ENCODE results near the gene AGPAT3.

Gene AGPAT3

GRCh38 chr21:43975469-43976098 is 110.6 kb downstream of the AGPAT3 start:
- H3K9ac ChIP-seq (ENCODE audit: low read depth, low read length), result no peak overlapping the region
- peak overlapping the region; percentile 18 for H3K4me3 ChIP-seq (ENCODE audit: low read depth, low read length)
- H3K4me1 ChIP-seq (ENCODE audit: control insufficient read depth, insufficient read depth, low read length), result no peaks in the 10 kb centered on the region

GRCh38 chr21:43976661-43977060 is 111.6 kb downstream of the AGPAT3 start:
- Histone ChIP-seq H3K27me3 (ENCODE audit: control insufficient read depth, insufficient read depth, low read length) (no peaks in the 10 kb centered on the region), H3K4me1 (ENCODE audit: control insufficient read depth, insufficient read depth, low read length) (no peaks in the 10 kb centered on the region), H3K9me3 (ENCODE audit: control insufficient read depth, insufficient read depth, low read length) (no peaks in the 10 kb centered on the region)

More at GRCh38 chr21:43975469-43976098, 110.6 kb downstream of the AGPAT3 start:
- Histone ChIP-seq H3K27me3 (ENCODE audit: control insufficient read depth, insufficient read depth, low read length) (no peaks in the 10 kb centered on the region), H3K36me3 (ENCODE audit: control insufficient read depth, insufficient read depth, low read length) (peaks cover under 1% of the 10 kb centered on the region), H3K9me3 (ENCODE audit: control insufficient read depth, insufficient read depth, low read length) (no peaks in the 10 kb centered on the region)

GRCh38 chr21:43978060-43978459 is 113.0 kb downstream of the AGPAT3 start:
- Histone ChIP-seq H3K4me3 (ENCODE audit: low read depth, low read length) (no peak overlapping the region), H3K9ac (ENCODE audit: low read depth, low read length) (no peak overlapping the region), H3K4me1 (ENCODE audit: control insufficient read depth, insufficient read depth, low read length) (no peaks in the 10 kb centered on the region), H3K27me3 (ENCODE audit: control insufficient read depth, insufficient read depth, low read length) (no peaks in the 10 kb centered on the region), H3K36me3 (ENCODE audit: control insufficient read depth, insufficient read depth, low read length) (no peaks in the 10 kb centered on the region), H3K9me3 (ENCODE audit: control insufficient read depth, insufficient read depth, low read length) (no peaks in the 10 kb centered on the region)

More at GRCh38 chr21:43976661-43977060, 111.6 kb downstream of the AGPAT3 start:
- Histone ChIP-seq H3K4me3 (ENCODE audit: low read depth, low read length) (no peak overlapping the region), H3K36me3 (ENCODE audit: control insufficient read depth, insufficient read depth, low read length) (no peaks in the 10 kb centered on the region), H3K9ac (ENCODE audit: low read depth, low read length) (no peak overlapping the region)

GRCh38 chr21:43979654-43980053 is 114.6 kb downstream of the AGPAT3 start:
- H3K4me3 ChIP-seq (ENCODE audit: low read depth, low read length), result no peak overlapping the region
- H3K27me3 ChIP-seq (ENCODE audit: control insufficient read depth, insufficient read depth, low read length), result no peaks in the 10 kb centered on the region
- H3K9me3 ChIP-seq (ENCODE audit: control insufficient read depth, insufficient read depth, low read length), result no peaks in the 10 kb centered on the region
- no peaks in the 10 kb centered on the region for H3K4me1 ChIP-seq (ENCODE audit: control insufficient read depth, insufficient read depth, low read length)
- no peak overlapping the region for H3K9ac ChIP-seq (ENCODE audit: low read depth, low read length)
- H3K36me3 ChIP-seq (ENCODE audit: control insufficient read depth, insufficient read depth, low read length), result no peaks in the 10 kb centered on the region

GRCh38 chr21:43981151-43981870 is 116.3 kb downstream of the AGPAT3 start:
- peaks cover 1% of the 10 kb centered on the region for H3K4me1 ChIP-seq (ENCODE audit: control insufficient read depth, insufficient read depth, low read length)
- H3K9me3 ChIP-seq (ENCODE audit: control insufficient read depth, insufficient read depth, low read length), result no peaks in the 10 kb centered on the region
- no peaks in the 10 kb centered on the region for H3K36me3 ChIP-seq (ENCODE audit: control insufficient read depth, insufficient read depth, low read length)
- H3K4me3 ChIP-seq (ENCODE audit: low read depth, low read length), result no peak overlapping the region
- no peak overlapping the region for H3K9ac ChIP-seq (ENCODE audit: low read depth, low read length)
- H3K27me3 ChIP-seq (ENCODE audit: control insufficient read depth, insufficient read depth, low read length), result no peaks in the 10 kb centered on the region

- Histone ChIP-seq H3K9ac (ENCODE audit: low read depth, low read length) (no peak overlapping the region), H3K27me3 (ENCODE audit: control insufficient read depth, insufficient read depth, low read length) (no peaks in the 10 kb centered on the region), H3K9me3 (ENCODE audit: control insufficient read depth, insufficient read depth, low read length) (no peaks in the 10 kb centered on the region), H3K4me3 (ENCODE audit: low read depth, low read length) (no peak overlapping the region), H3K4me1 (ENCODE audit: control insufficient read depth, insufficient read depth, low read length) (peaks cover 3% of the 10 kb centered on the region), H3K36me3 (ENCODE audit: control insufficient read depth, insufficient read depth, low read length) (no peaks in the 10 kb centered on the region)
Observed at GRCh38 chr21:43981871-43982210, 116.8 kb downstream of the AGPAT3 start.

GRCh38 chr21:43982489-43983078 is 117.6 kb downstream of the AGPAT3 start:
- Histone ChIP-seq H3K27me3 (ENCODE audit: control insufficient read depth, insufficient read depth, low read length) (no peaks in the 10 kb centered on the region), H3K36me3 (ENCODE audit: control insufficient read depth, insufficient read depth, low read length) (no peaks in the 10 kb centered on the region), H3K4me3 (ENCODE audit: low read depth, low read length) (no peak overlapping the region), H3K9ac (ENCODE audit: low read depth, low read length) (no peak overlapping the region), H3K9me3 (ENCODE audit: control insufficient read depth, insufficient read depth, low read length) (no peaks in the 10 kb centered on the region), H3K4me1 (ENCODE audit: control insufficient read depth, insufficient read depth, low read length) (peaks cover 3% of the 10 kb centered on the region)

GRCh38 chr21:43983390-43983789 is 118.4 kb downstream of the AGPAT3 start:
- H3K4me1 ChIP-seq (ENCODE audit: control insufficient read depth, insufficient read depth, low read length), result peaks cover 3% of the 10 kb centered on the region
- no peak overlapping the region for H3K4me3 ChIP-seq (ENCODE audit: low read depth, low read length)
- H3K27me3 ChIP-seq (ENCODE audit: control insufficient read depth, insufficient read depth, low read length), result no peaks in the 10 kb centered on the region
- no peaks in the 10 kb centered on the region for H3K9me3 ChIP-seq (ENCODE audit: control insufficient read depth, insufficient read depth, low read length)
- no peak overlapping the region for H3K9ac ChIP-seq (ENCODE audit: low read depth, low read length)
- no peaks in the 10 kb centered on the region for H3K36me3 ChIP-seq (ENCODE audit: control insufficient read depth, insufficient read depth, low read length)

- Histone ChIP-seq H3K36me3 (ENCODE audit: control insufficient read depth, insufficient read depth, low read length) (no peaks in the 10 kb centered on the region), H3K4me3 (ENCODE audit: low read depth, low read length) (no peak overlapping the region), H3K9me3 (ENCODE audit: control insufficient read depth, insufficient read depth, low read length) (no peaks in the 10 kb centered on the region), H3K4me1 (ENCODE audit: control insufficient read depth, insufficient read depth, low read length) (peaks cover 3% of the 10 kb centered on the region), H3K27me3 (ENCODE audit: control insufficient read depth, insufficient read depth, low read length) (no peaks in the 10 kb centered on the region), H3K9ac (ENCODE audit: low read depth, low read length) (no peak overlapping the region)
Observed at GRCh38 chr21:43983860-43984420, 118.9 kb downstream of the AGPAT3 start.

GRCh38 chr21:43984905-43985689 is 120.1 kb downstream of the AGPAT3 start:
- Histone ChIP-seq H3K4me3 (ENCODE audit: low read depth, low read length) (peak overlapping the region; percentile 16), H3K9me3 (ENCODE audit: control insufficient read depth, insufficient read depth, low read length) (no peaks in the 10 kb centered on the region), H3K4me1 (ENCODE audit: control insufficient read depth, insufficient read depth, low read length) (peaks cover 3% of the 10 kb centered on the region)

GRCh38 chr21:43985690-43986251 is 120.7 kb downstream of the AGPAT3 start:
- Histone ChIP-seq H3K36me3 (ENCODE audit: control insufficient read depth, insufficient read depth, low read length) (no peaks in the 10 kb centered on the region), H3K4me1 (ENCODE audit: control insufficient read depth, insufficient read depth, low read length) (peaks cover 3% of the 10 kb centered on the region), H3K4me3 (ENCODE audit: low read depth, low read length) (peak overlapping the region; percentile 16), H3K27me3 (ENCODE audit: control insufficient read depth, insufficient read depth, low read length) (no peaks in the 10 kb centered on the region), H3K9me3 (ENCODE audit: control insufficient read depth, insufficient read depth, low read length) (no peaks in the 10 kb centered on the region), H3K9ac (ENCODE audit: low read depth, low read length) (no peak overlapping the region)

More at GRCh38 chr21:43984905-43985689, 120.1 kb downstream of the AGPAT3 start:
- H3K27me3 ChIP-seq (ENCODE audit: control insufficient read depth, insufficient read depth, low read length), result no peaks in the 10 kb centered on the region
- no peaks in the 10 kb centered on the region for H3K36me3 ChIP-seq (ENCODE audit: control insufficient read depth, insufficient read depth, low read length)
- no peak overlapping the region for H3K9ac ChIP-seq (ENCODE audit: low read depth, low read length)

Measured in iPS-15b (cell line).